Measurements from ENCODE around the gene DCAKD. TPM values are rescaled to one million over a fixed set of nuclear protein-coding genes. Genes with fewer than 3 reads are reported as not detected.

DCAKD gene
- total RNA-seq, 4 donors from 2014 or later, result 9.8 to 14.4 (median 12.3) TPM

DNA sequence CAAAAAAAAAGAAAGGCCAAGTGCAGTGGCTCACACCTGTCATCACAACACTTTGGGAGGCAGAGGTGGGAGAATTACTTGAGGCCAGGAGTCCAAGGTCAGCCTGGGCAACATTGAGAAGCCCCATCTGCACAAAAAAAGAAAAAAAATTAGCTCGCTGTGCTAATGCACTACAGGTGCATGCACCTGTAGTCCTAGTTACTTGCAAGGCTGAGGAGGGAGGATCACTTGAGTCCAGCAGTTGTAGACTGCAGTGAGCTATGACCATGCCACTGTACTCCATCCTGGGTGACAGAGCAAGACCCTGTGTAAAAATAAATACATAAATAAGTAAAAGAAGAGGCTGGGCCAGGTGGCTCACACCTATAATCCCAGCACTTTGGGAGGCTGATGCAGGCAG, 39.7 kb downstream of the DCAKD start:
- H3K9me3 ChIP-seq, result no peaks in the 10 kb centered on the region
- peaks cover 0 to 8% of the 10 kb centered on the region in 2 donors for H3K4me1 ChIP-seq
- intact Hi-C loops (cut with DNase I; ENCODE audit: low total_unique reads), result no loop called here
- no peak for ATAC-seq
- no peak for DNase-seq
- TF ChIP-seq POLR2A (IDR thresholded peaks at IDR 0.05), result no peak
- TF ChIP-seq, protein P1, sequence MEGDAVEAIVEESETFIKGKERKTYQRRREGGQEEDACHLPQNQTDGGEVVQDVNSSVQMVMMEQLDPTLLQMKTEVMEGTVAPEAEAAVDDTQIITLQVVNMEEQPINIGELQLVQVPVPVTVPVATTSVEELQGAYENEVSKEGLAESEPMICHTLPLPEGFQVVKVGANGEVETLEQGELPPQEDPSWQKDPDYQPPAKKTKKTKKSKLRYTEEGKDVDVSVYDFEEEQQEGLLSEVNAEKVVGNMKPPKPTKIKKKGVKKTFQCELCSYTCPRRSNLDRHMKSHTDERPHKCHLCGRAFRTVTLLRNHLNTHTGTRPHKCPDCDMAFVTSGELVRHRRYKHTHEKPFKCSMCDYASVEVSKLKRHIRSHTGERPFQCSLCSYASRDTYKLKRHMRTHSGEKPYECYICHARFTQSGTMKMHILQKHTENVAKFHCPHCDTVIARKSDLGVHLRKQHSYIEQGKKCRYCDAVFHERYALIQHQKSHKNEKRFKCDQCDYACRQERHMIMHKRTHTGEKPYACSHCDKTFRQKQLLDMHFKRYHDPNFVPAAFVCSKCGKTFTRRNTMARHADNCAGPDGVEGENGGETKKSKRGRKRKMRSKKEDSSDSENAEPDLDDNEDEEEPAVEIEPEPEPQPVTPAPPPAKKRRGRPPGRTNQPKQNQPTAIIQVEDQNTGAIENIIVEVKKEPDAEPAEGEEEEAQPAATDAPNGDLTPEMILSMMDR (IDR thresholded peaks at IDR 0.05 in 4 of 5, conservative IDR thresholded peaks at IDR 0.05 in 1 of 5), result no peak
- in situ Hi-C loops (cut with MboI; ENCODE audit: low sequenced_read_pairs in 4 of 4), result loop anchor here in 3 of 4 donors (5.0 to 25.0 kb wide), 3 partner anchors 84 to 224 kb away; no protein-coding TSS in a partner anchor
- H3K4me3 ChIP-seq, result no peak overlapping the region
- H3K36me3 ChIP-seq, result no peaks in the 10 kb centered on the region
- H3K27me3 ChIP-seq, result no peaks in the 10 kb centered on the region
- H3K27ac ChIP-seq, result no peak overlapping the region

DNA sequence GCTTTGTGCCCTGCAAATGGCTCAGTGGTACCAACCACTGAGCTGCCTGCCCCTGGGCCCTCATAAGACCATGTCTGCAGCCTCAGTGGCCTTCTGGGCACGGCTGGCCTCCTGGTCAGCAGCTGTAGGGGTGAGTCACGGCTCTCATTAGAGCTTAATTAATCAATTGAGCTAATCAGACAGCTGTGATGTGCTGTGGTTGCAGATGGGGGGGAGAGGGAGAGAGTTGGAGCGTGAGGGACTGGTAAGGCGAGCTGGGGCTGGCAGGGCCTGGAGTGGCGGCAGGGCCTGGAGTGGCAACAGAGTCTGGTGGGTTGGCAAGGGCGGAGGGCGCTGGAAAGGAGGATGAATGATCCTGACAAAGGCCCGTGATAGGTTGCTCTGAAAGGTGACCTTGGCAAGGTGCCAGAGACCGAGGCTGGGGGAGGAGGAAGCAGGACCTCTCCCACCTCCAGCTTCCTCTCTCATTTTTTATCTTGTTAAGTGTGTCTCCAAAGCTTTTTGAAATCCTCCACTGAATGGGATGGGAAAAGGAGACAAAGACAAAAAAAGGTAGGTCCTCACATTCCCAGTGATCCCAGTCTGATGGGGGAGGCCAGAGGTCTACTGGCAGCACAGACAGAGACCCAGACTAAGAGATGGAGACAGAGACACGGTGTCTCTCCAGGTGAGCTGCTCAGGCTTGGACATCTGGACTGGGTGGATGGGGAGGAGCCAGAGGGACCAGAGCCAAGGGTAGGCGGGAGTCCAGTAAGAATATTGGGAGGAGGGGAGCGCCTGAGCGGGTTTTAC, 41.6 kb downstream of the DCAKD start:
- ATAC-seq (no peak), DNase-seq (no peak)
- no peak overlapping the region for H3K27ac ChIP-seq
- intact Hi-C loops (cut with DNase I; ENCODE audit: low total_unique reads), result no loop called here
- TF ChIP-seq, protein P1 (IDR thresholded peaks at IDR 0.05 in 4 of 5, conservative IDR thresholded peaks at IDR 0.05 in 1 of 5), result no peak
- TF ChIP-seq POLR2A (IDR thresholded peaks at IDR 0.05), result no peak
- H3K27me3 ChIP-seq, result no peaks in the 10 kb centered on the region
- H3K36me3 ChIP-seq, result no peaks in the 10 kb centered on the region
- no peak overlapping the region for H3K4me3 ChIP-seq
- H3K9me3 ChIP-seq, result no peaks in the 10 kb centered on the region
- in situ Hi-C loops (cut with MboI; ENCODE audit: low sequenced_read_pairs in 4 of 4), result loop anchor here in 3 of 4 donors (5.0 to 25.0 kb wide), 3 partner anchors 83 to 223 kb away; no protein-coding TSS in a partner anchor
- H3K4me1 ChIP-seq, result peaks cover 0 to 8% of the 10 kb centered on the region in 2 donors

DNA sequence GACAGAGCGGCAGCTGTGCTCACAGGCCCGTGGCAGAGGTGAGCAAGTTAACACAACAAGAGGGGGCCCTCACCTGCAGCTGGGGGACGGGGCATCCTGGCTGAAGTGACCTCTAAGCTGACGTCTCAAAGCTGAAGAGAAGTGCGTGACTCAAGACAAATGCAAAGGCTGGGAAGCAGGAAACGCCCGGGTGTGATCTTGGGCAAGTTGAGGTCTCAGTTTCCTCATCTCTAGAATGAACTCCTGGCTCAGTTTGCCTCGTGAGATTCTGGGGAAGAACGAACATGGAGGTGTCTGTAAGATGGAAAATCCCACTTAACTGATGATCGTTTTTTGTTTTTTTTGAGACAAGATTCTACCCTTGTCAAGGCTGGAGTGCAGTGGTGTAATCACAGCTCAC, 43.2 kb downstream of the DCAKD start:
- no peaks in the 10 kb centered on the region for H3K27me3 ChIP-seq
- DNase-seq, result no peak
- peaks cover 0 to 8% of the 10 kb centered on the region in 2 donors for H3K4me1 ChIP-seq
- intact Hi-C loops (cut with DNase I; ENCODE audit: low total_unique reads), result no loop called here
- no peak overlapping the region for H3K4me3 ChIP-seq
- H3K27ac ChIP-seq, result no peak overlapping the region
- H3K9me3 ChIP-seq, result no peaks in the 10 kb centered on the region
- in situ Hi-C loops (cut with MboI; ENCODE audit: low sequenced_read_pairs in 4 of 4), result loop anchor here in 1 of 4 donors (25.0 kb wide), 1 partner anchor 221 kb away; no protein-coding TSS in a partner anchor
- TF ChIP-seq, protein P1 (IDR thresholded peaks at IDR 0.05 in 4 of 5, conservative IDR thresholded peaks at IDR 0.05 in 1 of 5), result no peak
- TF ChIP-seq POLR2A (IDR thresholded peaks at IDR 0.05), result no peak
- H3K36me3 ChIP-seq, result no peaks in the 10 kb centered on the region
- no peak for ATAC-seq

DNA sequence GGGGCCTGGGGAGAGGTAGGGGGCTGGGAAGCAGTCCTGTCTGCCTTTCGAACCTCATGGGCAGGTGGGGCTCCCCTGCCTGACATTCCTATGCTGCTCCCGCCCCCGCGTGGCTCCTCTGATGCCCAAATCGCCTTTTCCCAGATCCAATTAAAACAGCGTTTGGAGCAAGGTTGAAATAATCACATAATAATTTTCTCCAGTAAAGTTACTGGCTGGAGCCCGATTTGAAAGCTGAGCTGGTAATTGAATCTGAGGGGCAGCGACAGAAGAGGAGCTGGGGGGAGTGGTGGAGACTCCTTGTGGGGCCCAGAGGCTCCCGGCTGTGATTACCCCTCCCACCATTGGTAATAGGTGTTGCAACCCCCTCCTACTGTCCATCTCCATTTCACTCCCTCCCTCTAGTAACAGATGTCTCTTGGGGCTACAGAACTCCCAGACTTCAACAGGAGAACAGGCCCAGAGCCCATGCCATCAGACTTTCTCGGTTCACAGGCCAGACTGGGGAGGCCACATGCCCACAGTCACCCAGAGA, 44.4 kb downstream of the DCAKD start:
- DNase-seq, result no peak
- intact Hi-C loops (cut with DNase I; ENCODE audit: low total_unique reads) (no loop called here), in situ Hi-C loops (cut with MboI; ENCODE audit: low sequenced_read_pairs in 4 of 4) (loop anchor here in 1 of 4 donors (25.0 kb wide), 1 partner anchor 220 kb away; no protein-coding TSS in a partner anchor)
- no peak for ATAC-seq
- H3K4me1 ChIP-seq, result no peaks in the 10 kb centered on the region
- no peak for TF ChIP-seq POLR2A (IDR thresholded peaks at IDR 0.05)
- TF ChIP-seq, protein P1 (IDR thresholded peaks at IDR 0.05 in 4 of 5, conservative IDR thresholded peaks at IDR 0.05 in 1 of 5), result no peak
- H3K27ac ChIP-seq, result no peak overlapping the region
- H3K27me3 ChIP-seq, result no peaks in the 10 kb centered on the region
- no peaks in the 10 kb centered on the region for H3K9me3 ChIP-seq
- H3K4me3 ChIP-seq, result no peak overlapping the region
- H3K36me3 ChIP-seq, result no peaks in the 10 kb centered on the region
